H1 (cell line): ENCODE data around the gene BAIAP2.

ENCODE experiments used
- CEBPB ChIP-seq: IDR thresholded peaks from 2 replicates; pipeline ENCODE4 v1.6.1; 2012; ENCODE audit warnings: low read depth, low read length
- EGR1 ChIP-seq: IDR thresholded peaks from 2 replicates; pipeline ENCODE4 v1.6.1; 2011; ENCODE audit warnings: low read depth, low read length, borderline replicate concordance
- EZH2 ChIP-seq: fragments of 200-600 bp; sonication (generic); IDR thresholded peaks from 2 replicates; pipeline ENCODE4 v1.7.1; 2012; ENCODE audit warnings: low read depth, mild to moderate bottlenecking, moderate library complexity, low read length, inconsistent platforms; ENCODE audit not compliant: severe bottlenecking
- GABPA ChIP-seq: IDR thresholded peaks from 2 replicates; pipeline ENCODE4 v1.6.1; 2011; ENCODE audit warnings: mild to moderate bottlenecking, low read length, moderate library complexity, borderline replicate concordance; ENCODE audit not compliant: insufficient read depth
- HDAC6 ChIP-seq: IDR thresholded peaks from one replicate; pipeline ENCODE4 v1.7.1; 2012; ENCODE audit warnings: low read depth, mild to moderate bottlenecking, inconsistent platforms, low read length, moderate library complexity
- NRF1 ChIP-seq: IDR thresholded peaks from 2 replicates; pipeline ENCODE4 v1.6.1; 2011; ENCODE audit warnings: mild to moderate bottlenecking, low read depth, low read length, improper control_type of control experiment
- RFX5 ChIP-seq: IDR thresholded peaks from 2 replicates; pipeline ENCODE4 v1.6.1; 2011; ENCODE audit warnings: low read depth, low read length, improper control_type of control experiment, borderline replicate concordance
- SIX5 ChIP-seq: IDR thresholded peaks from 2 replicates; pipeline ENCODE4 v1.6.1; 2011; ENCODE audit warnings: mild to moderate bottlenecking, low read depth, low read length
- TAF1 ChIP-seq: IDR thresholded peaks from 2 replicates; pipeline ENCODE4 v1.6.1; 2011; ENCODE audit warnings: mild to moderate bottlenecking, low read depth, low read length
- TCF12 ChIP-seq: IDR thresholded peaks from 2 replicates; pipeline ENCODE4 v1.6.1; 2011; ENCODE audit warnings: low read depth, mild to moderate bottlenecking, low read length
- YY1 ChIP-seq: IDR thresholded peaks from 2 replicates; pipeline ENCODE4 v1.6.1; 2011; ENCODE audit warnings: low read depth, mild to moderate bottlenecking, low read length
- TF ChIP-seq, protein P1 (sequence below): IDR thresholded peaks from 2 replicates; pipeline ENCODE4 v1.6.1; 2012; ENCODE audit warnings: low read length, inconsistent platforms
- TF ChIP-seq, protein P2 (sequence below), 3 experiments: IDR thresholded peaks; 1 replicate in 2 of 3; 2 replicates in 1 of 3; pipeline versions ENCODE4 v1.5.1 to v1.6.1; 2011; ENCODE audit warnings: low read length in 3 of 3, mild to moderate bottlenecking in 3 of 3, inconsistent platforms in 2 of 3, low read depth in 1 of 3, moderate library complexity in 1 of 3; ENCODE audit not compliant: insufficient read depth in 1 of 3; ENCODE audit errors: control extremely low read depth in 1 of 3

GRCh38 chr17:81147701-81148100, 112.8 kb downstream of the BAIAP2 start:
- TF ChIP-seq EGR1 (no peak), HDAC6 (no peak), CEBPB (no peak), YY1 (no peak), EZH2 (no peak), TCF12 (no peak), NRF1 (no peak), TAF1 (no peak), GABPA (no peak), SIX5 (no peak), RFX5 (no peak)
- TF ChIP-seq, protein P1, sequence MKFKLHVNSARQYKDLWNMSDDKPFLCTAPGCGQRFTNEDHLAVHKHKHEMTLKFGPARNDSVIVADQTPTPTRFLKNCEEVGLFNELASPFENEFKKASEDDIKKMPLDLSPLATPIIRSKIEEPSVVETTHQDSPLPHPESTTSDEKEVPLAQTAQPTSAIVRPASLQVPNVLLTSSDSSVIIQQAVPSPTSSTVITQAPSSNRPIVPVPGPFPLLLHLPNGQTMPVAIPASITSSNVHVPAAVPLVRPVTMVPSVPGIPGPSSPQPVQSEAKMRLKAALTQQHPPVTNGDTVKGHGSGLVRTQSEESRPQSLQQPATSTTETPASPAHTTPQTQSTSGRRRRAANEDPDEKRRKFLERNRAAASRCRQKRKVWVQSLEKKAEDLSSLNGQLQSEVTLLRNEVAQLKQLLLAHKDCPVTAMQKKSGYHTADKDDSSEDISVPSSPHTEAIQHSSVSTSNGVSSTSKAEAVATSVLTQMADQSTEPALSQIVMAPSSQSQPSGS: no peak
- TF ChIP-seq, protein P2, sequence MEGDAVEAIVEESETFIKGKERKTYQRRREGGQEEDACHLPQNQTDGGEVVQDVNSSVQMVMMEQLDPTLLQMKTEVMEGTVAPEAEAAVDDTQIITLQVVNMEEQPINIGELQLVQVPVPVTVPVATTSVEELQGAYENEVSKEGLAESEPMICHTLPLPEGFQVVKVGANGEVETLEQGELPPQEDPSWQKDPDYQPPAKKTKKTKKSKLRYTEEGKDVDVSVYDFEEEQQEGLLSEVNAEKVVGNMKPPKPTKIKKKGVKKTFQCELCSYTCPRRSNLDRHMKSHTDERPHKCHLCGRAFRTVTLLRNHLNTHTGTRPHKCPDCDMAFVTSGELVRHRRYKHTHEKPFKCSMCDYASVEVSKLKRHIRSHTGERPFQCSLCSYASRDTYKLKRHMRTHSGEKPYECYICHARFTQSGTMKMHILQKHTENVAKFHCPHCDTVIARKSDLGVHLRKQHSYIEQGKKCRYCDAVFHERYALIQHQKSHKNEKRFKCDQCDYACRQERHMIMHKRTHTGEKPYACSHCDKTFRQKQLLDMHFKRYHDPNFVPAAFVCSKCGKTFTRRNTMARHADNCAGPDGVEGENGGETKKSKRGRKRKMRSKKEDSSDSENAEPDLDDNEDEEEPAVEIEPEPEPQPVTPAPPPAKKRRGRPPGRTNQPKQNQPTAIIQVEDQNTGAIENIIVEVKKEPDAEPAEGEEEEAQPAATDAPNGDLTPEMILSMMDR (IDR thresholded peaks at IDR 0.05; ENCODE audit: control extremely low read depth in 1 of 3, insufficient read depth in 1 of 3, low read depth in 1 of 3, low read length in 3 of 3): no peak
